ENCODE measurements around the gene NPAS1.
"Not testable (repeated sequence)": the region's sequence is repeated elsewhere in the genome, so short reads cannot be mapped to it uniquely, and the experiment has no call there.

Gene NPAS1

DNA sequence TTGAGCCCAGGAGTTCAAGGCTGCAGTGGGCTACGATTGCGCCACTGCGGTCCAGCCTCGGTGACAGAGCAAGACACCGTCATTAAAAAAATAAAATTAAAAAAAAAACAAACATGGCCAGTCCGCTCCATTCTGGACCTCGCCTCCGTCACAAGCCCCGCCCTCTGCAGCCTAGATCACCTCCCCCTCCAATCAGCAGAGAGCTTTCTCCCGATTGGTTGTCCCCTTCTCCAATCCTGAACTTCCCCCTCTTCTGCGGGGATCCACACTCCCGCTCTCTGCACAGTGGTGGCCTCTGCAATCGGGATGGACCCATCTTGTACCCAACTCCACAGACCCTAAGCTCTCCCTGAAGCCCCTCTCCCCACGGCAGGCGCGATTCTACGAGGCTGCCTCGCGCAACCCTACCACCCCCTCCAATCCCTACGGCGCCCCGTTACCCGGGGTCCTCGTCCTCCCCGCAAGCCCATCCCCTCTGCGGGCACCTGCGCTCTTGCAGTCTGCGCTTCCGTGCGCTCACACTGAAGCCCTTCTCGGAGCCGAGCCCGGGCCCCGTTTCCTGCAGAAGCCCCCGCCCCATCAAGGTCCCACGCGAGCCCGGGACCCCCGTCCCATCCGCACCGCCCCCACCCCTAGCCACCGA is 28.2 kb downstream of the NPAS1 start:
- peak; percentile 68 to 76 for DNase-seq (ENCODE audit: low read depth in 2 of 2)

GRCh38 chr19:47049307-47049700 is 29.7 kb downstream of the NPAS1 start:
- no peak for DNase-seq (ENCODE audit: low read depth in 2 of 2)

DNA sequence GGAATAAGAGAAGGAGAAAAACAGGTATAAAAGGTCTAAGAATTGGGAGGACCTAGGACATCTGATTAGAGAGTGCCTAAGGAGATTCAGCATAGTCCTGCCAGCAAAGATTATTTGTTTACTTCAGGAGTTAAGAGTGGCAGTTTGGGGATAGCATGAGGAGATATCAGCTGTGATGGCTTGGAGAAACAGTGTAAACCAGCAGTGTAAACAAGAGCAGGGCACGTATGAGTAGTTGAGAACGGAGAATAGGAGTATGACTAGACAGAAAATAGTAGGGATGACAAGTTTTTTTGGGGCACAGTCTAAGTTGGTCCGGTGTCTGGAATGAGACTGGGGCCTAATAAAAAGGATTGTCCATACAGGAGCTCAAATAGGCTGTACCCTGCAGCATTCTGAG is 30.9 kb downstream of the NPAS1 start:
- DNase-seq (ENCODE audit: low read depth in 2 of 2), result not testable (repeated sequence)

DNA sequence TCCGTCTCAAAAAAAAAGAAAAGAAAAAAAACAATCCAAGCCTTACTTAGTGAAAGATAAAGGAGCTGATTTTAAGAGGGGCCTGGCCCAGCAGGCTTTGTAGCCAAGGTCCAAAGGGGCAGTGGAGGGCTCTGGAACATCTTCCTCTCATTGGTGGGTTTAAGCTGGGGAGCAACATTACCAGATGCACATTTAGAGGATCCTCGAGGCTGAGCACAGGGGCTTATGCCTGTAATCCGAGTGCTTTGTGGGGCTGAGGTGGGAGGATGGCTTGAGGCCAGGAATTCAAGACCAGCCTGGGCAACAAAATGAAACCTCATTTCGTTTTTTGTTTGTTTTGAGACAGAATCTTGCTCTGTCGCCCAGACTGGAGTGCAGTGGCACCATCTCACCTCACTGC is 36.8 kb downstream of the NPAS1 start:
- no peak for DNase-seq (ENCODE audit: low read depth in 2 of 2)

GRCh38 chr19:47057328-47057727 is 37.7 kb downstream of the NPAS1 start:
- no peak for DNase-seq (ENCODE audit: low read depth in 2 of 2)

- no peak for DNase-seq (ENCODE audit: low read depth in 2 of 2)
Measured at GRCh38 chr19:47058621-47059022, 39.0 kb downstream of the NPAS1 start.

GRCh38 chr19:47063874-47064273 is 44.2 kb downstream of the NPAS1 start:
- no peak for DNase-seq (ENCODE audit: low read depth in 2 of 2)

GRCh38 chr19:47065242-47065641 is 45.6 kb downstream of the NPAS1 start:
- no peak for DNase-seq (ENCODE audit: low read depth in 2 of 2)

DNA sequence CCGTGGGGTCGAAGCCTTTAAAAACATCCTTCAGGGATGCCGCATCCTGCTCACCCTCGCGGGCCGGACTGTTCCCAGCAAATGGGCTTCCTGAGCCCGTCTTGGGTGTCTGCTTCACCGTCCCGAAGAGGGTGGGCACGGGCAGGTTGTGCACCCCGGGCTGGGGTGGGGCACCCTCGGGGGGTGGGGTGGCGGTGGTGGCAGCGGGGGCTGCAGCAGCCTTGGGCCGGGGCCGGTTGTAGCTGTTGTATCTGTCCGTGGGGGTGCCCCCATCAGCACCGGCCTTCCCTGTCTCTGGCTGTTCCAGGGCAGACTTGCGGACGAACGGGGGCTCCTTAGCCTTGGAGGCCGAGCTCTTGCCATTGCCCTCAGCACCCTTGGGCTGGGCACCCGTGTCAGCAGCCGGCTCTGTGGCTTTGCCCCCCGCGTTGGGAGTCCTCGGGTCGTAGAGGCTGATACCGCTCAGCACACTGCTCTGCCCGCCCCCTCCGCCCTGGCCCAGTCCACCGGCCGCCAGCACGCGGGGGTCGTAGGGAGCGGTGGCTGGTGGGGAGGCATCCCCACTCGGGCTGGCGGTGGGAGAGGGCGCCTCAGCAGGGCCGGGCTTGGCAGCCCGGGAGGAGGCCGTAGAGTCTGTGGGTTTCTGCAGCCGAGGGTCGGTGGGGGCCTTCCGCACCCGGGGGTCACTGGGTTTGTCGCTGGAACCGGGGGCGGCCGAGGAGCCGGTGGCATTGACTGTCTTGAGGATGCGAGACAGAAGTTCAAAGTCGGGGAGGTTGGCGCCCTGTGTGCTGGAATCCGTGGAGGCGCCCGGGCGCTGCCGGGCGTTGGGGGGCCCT is 47.0 kb downstream of the NPAS1 start:
- DNase-seq (ENCODE audit: low read depth in 2 of 2), result no peak

- no peak for DNase-seq (ENCODE audit: low read depth in 2 of 2)
Measured at GRCh38 chr19:47067215-47067847, 47.7 kb downstream of the NPAS1 start.

GRCh38 chr19:47068246-47068645 is 48.6 kb downstream of the NPAS1 start:
- no peak for DNase-seq (ENCODE audit: low read depth in 2 of 2)

GRCh38 chr19:47068876-47069406 is 49.3 kb downstream of the NPAS1 start:
- no peak for DNase-seq (ENCODE audit: low read depth in 2 of 2)

DNA sequence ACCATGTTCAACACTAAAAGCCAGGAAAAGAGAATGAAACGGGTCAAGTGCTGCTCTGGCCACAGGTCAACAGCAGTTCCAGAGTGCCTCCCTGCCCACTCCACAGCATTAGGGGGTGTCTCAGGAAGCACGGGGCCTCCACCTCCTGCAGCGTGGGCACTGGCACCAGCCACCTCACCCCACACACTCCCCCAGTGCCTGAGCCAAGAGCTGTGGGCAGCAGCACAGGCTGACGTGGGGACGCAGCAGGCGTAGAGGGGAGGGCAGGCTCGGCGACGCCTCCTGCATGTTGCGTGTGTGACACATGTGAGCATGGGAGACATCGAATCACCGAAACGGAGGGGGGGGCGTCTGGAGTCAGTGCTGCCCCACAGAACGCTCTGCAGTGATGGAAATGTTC is 50.2 kb downstream of the NPAS1 start:
- no peak for DNase-seq (ENCODE audit: low read depth in 2 of 2)

DNA sequence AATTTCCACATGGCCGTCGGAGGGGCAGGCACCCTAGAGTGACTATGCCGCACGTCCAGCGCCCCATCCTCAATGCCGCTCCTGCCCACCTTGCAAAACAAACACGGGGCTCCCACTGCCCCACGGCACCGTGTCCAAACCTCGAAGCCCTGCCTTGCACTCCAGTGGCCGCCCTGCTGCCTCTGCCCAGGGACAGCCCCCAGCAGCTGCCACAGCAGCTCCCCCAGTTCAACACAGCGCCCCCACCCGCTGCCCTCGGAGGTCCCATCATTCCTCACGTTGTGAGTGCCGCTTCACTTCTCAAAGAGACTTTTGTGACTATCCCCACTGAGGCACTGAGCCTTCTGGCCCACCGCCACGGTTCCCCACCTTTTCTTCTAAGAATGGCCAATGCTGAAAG is 51.1 kb downstream of the NPAS1 start:
- DNase-seq (ENCODE audit: low read depth in 2 of 2), result no peak

DNA sequence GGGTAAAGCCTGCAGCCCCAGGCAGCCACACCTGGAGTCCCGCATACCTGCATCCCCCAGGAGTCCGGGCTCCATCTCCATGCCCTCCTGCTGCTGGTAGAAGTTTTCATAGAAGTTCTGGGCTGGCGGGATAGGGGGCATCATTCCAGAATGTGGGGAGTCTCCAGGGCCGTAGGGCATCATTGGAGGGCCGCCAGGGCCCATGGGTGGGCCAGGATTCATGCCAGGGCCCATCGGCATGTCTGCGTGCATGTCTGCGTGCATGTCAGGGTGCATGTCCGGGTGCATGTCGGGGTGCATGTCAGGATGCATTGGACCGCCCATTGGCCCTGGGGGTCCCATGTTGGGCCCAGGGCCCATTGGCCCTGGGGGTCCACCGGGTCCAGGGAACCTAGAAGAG is 52.1 kb downstream of the NPAS1 start:
- no peak for DNase-seq (ENCODE audit: low read depth in 2 of 2)

GRCh38 chr19:47072323-47072722 is 52.7 kb downstream of the NPAS1 start:
- DNase-seq (ENCODE audit: low read depth in 2 of 2), result no peak

- DNase-seq (ENCODE audit: low read depth in 2 of 2), result no peak
Measured at GRCh38 chr19:47073574-47073973, 53.9 kb downstream of the NPAS1 start.

GRCh38 chr19:47074621-47075020 is 55.0 kb downstream of the NPAS1 start:
- DNase-seq (ENCODE audit: low read depth in 2 of 2), result no peak

- no peak for DNase-seq (ENCODE audit: low read depth in 2 of 2)
Measured at GRCh38 chr19:47075179-47075810, 55.7 kb downstream of the NPAS1 start.

GRCh38 chr19:47075941-47076340 is 56.3 kb downstream of the NPAS1 start:
- DNase-seq (ENCODE audit: low read depth in 2 of 2), result no peak

- DNase-seq (ENCODE audit: low read depth in 2 of 2), result not testable (repeated sequence)
Measured at GRCh38 chr19:47078351-47078750, 58.7 kb downstream of the NPAS1 start.

- DNase-seq (ENCODE audit: low read depth in 2 of 2), result no peak
Measured at GRCh38 chr19:47081095-47081494, 61.5 kb downstream of the NPAS1 start.
